CD4-positive, alpha-beta T cell (primary cell): ENCODE measurements around the gene CMTM4. TPM values are rescaled to one million over a fixed set of nuclear protein-coding genes. Genes with fewer than 3 reads are reported as not detected.

Source experiments
- ATAC-seq: fragments of 200-7000 bp; cut with Tn5 transposase; one replicate; pipeline ENCODE4 v1.10.0; 2022; ENCODE audit warnings: mild to moderate bottlenecking; ENCODE audit not compliant: poor library complexity
- CTCF ChIA-PET: fragments of 350-600 bp; sonication (Branson Sonifier 250); formaldehyde crosslinking; loops from one replicate; lab custom pipeline; 2021; ENCODE audit warnings: antibody characterized with exemption, inconsistent platforms; lab: Charles Lee
- POLR2A ChIA-PET: fragments of 350-600 bp; sonication (Branson Sonifier 250); formaldehyde crosslinking; loops from one replicate; lab custom pipeline; 2021; ENCODE audit warnings: antibody characterized with exemption, inconsistent platforms; lab: Charles Lee
- DNase-seq, 14 experiments: peaks; one replicate each; pipeline ENCODE4 v3.0.0-alpha.2; 2013 to 2020; ENCODE audit warnings: mixed read lengths in 2 of 14
- H3K27ac ChIP-seq, 2 donors: one replicate each; pipeline versions ENCODE4 v1.5.1 to v1.7.0; 2013; ENCODE audit warnings: low read length in 2 of 2, low read depth in 1 of 2, mild to moderate bottlenecking in 1 of 2
- H3K27me3 ChIP-seq, 2 experiments: 1 replicate in 1 of 2; 2 replicates in 1 of 2; pipeline versions ENCODE4 v1.6.1 to v1.7.0; 2013; ENCODE audit warnings: low read length in 2 of 2, control low read depth in 1 of 2, mild to moderate bottlenecking in 1 of 2, moderate library complexity in 1 of 2; ENCODE audit not compliant: insufficient read depth in 2 of 2, control insufficient read depth in 1 of 2
- H3K36me3 ChIP-seq: one replicate; pipeline ENCODE4 v1.6.1; 2013; ENCODE audit warnings: low read length, control low read depth; ENCODE audit not compliant: insufficient read depth
- H3K4me1 ChIP-seq: one replicate; pipeline ENCODE4 v1.6.1; 2013; ENCODE audit warnings: low read length, control low read depth; ENCODE audit not compliant: insufficient read depth
- H3K4me3 ChIP-seq: one replicate; pipeline ENCODE4 v1.5.1; 2013; ENCODE audit warnings: mild to moderate bottlenecking, low read length, moderate library complexity
- H3K9me3 ChIP-seq, 2 experiments: 1 replicate in 1 of 2; 2 replicates in 1 of 2; pipeline versions ENCODE4 v1.6.1 to v1.7.0; 2013; ENCODE audit warnings: low read length in 2 of 2, mild to moderate bottlenecking in 2 of 2, control low read depth in 1 of 2, moderate library complexity in 1 of 2; ENCODE audit not compliant: control insufficient read depth in 1 of 2, insufficient read depth in 1 of 2
- H3K27ac Mint-ChIP-seq: one replicate; pipeline ENCODE4 v1.8.0; 2020; ENCODE audit warnings: mixed read lengths
- H3K27me3 Mint-ChIP-seq: one replicate; pipeline ENCODE4 v1.8.0; 2021; ENCODE audit warnings: mixed read lengths
- H3K36me3 Mint-ChIP-seq: one replicate; pipeline ENCODE4 v1.8.0; 2021; ENCODE audit warnings: low read depth, mixed read lengths
- H3K4me1 Mint-ChIP-seq: one replicate; pipeline ENCODE4 v1.8.0; 2021; ENCODE audit warnings: low read depth, mixed read lengths
- H3K4me3 Mint-ChIP-seq: one replicate; pipeline ENCODE4 v1.8.0; 2020; ENCODE audit warnings: mild to moderate bottlenecking, mixed read lengths
- H3K9me3 Mint-ChIP-seq: one replicate; pipeline ENCODE4 v1.8.0; 2020; ENCODE audit warnings: mixed read lengths
- intact Hi-C, 2 experiments: fragments of 100-400 bp; cut with DNase I in 1 of 2; cut with micrococcal nuclease in 1 of 2; formaldehyde crosslinking; loops; one replicate each; pipeline versions ENCODE4 v1.15.1 to v1.9.0; 2023 to 2025; cut with DNase I, micrococcal nuclease
- total RNA-seq, 174 experiments: library from RNA in 2 of 174; stranded (reverse) in 2 of 174; gene quantifications; one replicate each; pipeline ENCODE4 v1.2.3 and lab custom pipeline; 2021 to 2026
- TF ChIP-seq, protein P1 (sequence below): fragments of 200-600 bp; IDR thresholded peaks from one replicate; pipeline ENCODE4 v1.8.0; 2022; ENCODE audit warnings: antibody characterized with exemption, mild to moderate bottlenecking

CMTM4 gene
- total RNA-seq, 2 experiments from 2014 or later = 1.1 to 1.6 TPM

DNA sequence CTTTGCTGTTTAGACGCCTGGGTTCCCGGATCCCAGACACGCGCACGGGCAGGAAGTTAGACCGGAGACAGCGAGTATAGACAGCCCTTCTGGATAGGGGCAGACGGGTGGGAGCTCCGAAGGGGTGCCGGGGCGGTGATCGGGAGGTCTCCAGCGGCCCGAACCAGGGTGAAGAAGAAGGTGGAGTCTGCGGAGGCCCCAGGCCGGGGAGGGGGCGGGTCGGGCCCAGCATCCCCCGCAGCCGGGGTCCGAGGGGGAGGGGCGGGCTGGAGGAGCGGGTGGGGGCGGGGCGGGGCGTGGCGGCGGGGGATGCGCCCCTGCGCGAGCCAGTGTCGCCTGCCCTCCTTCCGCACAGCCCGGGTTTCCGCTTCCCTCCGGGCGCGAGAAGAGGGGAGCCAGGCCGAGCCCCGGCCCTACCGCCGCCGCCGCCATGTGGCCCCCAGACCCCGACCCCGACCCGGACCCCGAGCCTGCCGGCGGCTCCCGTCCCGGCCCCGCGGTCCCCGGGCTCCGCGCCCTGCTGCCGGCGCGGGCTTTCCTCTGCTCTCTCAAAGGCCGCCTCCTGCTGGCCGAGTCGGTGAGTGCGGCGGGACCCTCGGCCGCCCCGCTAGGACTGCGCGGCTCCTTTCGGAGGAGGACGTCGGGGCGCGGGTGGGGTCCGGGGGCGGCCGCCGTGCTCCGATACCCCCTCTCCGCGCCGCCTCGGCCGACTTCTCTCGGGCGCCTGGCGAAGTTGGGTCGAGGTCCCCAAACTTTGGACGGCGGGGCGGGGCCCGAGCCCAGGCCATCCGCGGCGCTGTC, 92.0 kb downstream of the CMTM4 start, which contains the start of gene CMTM3:
Gene CMTM3, plus strand, starts transcription at position 329 of the 801 bp plus-strand sequence. Its CDS starts 102 bp downstream, at position 431.
- H3K27me3 Mint-ChIP-seq = no peaks in the 10 kb centered on the region
- Histone ChIP-seq H3K4me1 (peaks cover 52% of the 10 kb centered on the region), H3K27ac (peak within 1 kb of the TSS; percentile 62 to 74), H3K9me3 (peaks cover 4 to 10% of the 10 kb centered on the region in 2 experiments), H3K27me3 (no peaks in the 10 kb centered on the region), H3K36me3 (peaks cover 10% of the 10 kb centered on the region), H3K4me3 (peak within 1 kb of the TSS; percentile 86)
- CTCF ChIA-PET = interaction anchor here (0.5 to 2.6 kb wide), 10 partner anchors 15 to 200 kb away, joined by 3 to 17 read pairs (median 4); no protein-coding TSS in a partner anchor
- TF ChIP-seq, protein P1, sequence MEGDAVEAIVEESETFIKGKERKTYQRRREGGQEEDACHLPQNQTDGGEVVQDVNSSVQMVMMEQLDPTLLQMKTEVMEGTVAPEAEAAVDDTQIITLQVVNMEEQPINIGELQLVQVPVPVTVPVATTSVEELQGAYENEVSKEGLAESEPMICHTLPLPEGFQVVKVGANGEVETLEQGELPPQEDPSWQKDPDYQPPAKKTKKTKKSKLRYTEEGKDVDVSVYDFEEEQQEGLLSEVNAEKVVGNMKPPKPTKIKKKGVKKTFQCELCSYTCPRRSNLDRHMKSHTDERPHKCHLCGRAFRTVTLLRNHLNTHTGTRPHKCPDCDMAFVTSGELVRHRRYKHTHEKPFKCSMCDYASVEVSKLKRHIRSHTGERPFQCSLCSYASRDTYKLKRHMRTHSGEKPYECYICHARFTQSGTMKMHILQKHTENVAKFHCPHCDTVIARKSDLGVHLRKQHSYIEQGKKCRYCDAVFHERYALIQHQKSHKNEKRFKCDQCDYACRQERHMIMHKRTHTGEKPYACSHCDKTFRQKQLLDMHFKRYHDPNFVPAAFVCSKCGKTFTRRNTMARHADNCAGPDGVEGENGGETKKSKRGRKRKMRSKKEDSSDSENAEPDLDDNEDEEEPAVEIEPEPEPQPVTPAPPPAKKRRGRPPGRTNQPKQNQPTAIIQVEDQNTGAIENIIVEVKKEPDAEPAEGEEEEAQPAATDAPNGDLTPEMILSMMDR = peak; percentile 58
- intact Hi-C loops = loop anchor here (1.0 to 5.0 kb wide), 8 partner anchors 14 to 197 kb away; partner anchors contain the start of gene DYNC1LI2 (in 1 of the 2)
- peak; percentile 50 to 85 (median 66) for DNase-seq
- H3K27ac Mint-ChIP-seq = peak within 1 kb of the TSS; percentile 89
- ATAC-seq = peak; percentile 41
- H3K9me3 Mint-ChIP-seq = no peaks in the 10 kb centered on the region
- peaks cover 20% of the 10 kb centered on the region for H3K36me3 Mint-ChIP-seq
- POLR2A ChIA-PET = interaction anchor here (0.6 to 2.7 kb wide), 16 partner anchors 15 to 226 kb away, joined by 3 to 40 read pairs (median 6); partner anchors contain the start of genes CKLF, CMTM2, CMTM4 and NAE1
- H3K4me1 Mint-ChIP-seq = peaks cover 58% of the 10 kb centered on the region
- peak within 1 kb of the TSS; percentile 95 for H3K4me3 Mint-ChIP-seq

DNA sequence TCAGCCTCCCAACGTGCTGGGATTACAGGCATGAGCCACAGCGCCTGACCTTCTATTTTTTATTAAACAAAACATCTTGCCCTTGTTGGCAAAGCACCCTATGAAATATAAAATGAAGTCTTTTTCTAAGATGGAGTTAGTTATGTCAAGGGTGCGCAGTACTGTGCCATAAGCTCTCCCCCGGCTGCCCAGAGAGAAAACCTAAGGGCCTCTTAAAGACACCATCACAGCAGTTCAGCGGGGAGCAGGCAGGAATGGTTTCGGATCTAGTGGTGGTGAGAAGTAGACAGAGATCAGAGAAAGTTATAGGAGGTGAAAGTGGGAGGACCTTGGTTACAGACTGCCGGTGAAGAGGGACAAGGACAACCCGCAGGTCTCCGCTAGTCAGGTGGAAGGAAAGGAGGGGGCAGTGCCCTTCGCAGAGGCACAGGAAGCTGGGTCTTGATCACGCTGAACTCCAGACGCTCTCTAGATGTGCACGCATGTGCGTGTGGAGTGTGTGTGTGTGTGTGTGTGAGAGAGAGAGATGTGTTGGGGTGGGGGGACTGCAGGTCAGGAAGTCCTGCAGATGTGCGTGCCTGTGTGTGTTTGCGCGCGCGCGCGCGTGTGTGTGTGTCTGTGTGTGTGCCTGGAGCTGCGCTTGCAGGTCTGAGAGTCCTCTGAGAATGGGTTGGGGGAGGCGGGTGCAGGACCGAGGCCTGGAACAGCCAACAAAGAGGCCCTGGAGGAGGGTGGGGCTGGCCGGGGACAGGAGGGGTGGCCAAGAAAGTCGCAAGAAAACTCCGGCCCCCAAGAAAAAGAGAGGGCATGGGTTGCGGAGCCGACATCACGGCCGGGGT, 92.8 kb downstream of the CMTM4 start:
- no peaks in the 10 kb centered on the region for H3K27me3 ChIP-seq
- peaks cover 2% of the 10 kb centered on the region for H3K36me3 ChIP-seq
- TF ChIP-seq, protein P1 = no peak
- H3K9me3 ChIP-seq = peaks cover 4 to 10% of the 10 kb centered on the region in 2 experiments
- H3K27ac Mint-ChIP-seq = peak overlapping the region; percentile 89
- no peaks in the 10 kb centered on the region for H3K9me3 Mint-ChIP-seq
- ATAC-seq = peak; percentile 77
- intact Hi-C loops = loop anchor here (1.0 to 2.0 kb wide), 6 partner anchors 13 to 195 kb away; partner anchors contain the start of gene CKLF (in 1 of the 2)
- peak overlapping the region; percentile 95 for H3K4me3 Mint-ChIP-seq
- CTCF ChIA-PET = interaction anchor here (0.6 to 2.6 kb wide), 8 partner anchors 14 to 197 kb away, joined by 3 to 17 read pairs (median 4); no protein-coding TSS in a partner anchor
- H3K27me3 Mint-ChIP-seq = no peaks in the 10 kb centered on the region
- H3K4me1 ChIP-seq = peaks cover 47% of the 10 kb centered on the region
- H3K4me3 ChIP-seq = peak overlapping the region; percentile 86
- POLR2A ChIA-PET = interaction anchor here (0.6 to 2.7 kb wide), 18 partner anchors 14 to 227 kb away, joined by 3 to 40 read pairs (median 6); partner anchors contain the start of genes CKLF, CMTM2, CMTM4 and NAE1
- peak overlapping the region; percentile 62 to 74 for H3K27ac ChIP-seq
- H3K36me3 Mint-ChIP-seq = peaks cover 18% of the 10 kb centered on the region
- H3K4me1 Mint-ChIP-seq = peaks cover 62% of the 10 kb centered on the region
- peak; percentile 59 to 95 (median 76) for DNase-seq

DNA sequence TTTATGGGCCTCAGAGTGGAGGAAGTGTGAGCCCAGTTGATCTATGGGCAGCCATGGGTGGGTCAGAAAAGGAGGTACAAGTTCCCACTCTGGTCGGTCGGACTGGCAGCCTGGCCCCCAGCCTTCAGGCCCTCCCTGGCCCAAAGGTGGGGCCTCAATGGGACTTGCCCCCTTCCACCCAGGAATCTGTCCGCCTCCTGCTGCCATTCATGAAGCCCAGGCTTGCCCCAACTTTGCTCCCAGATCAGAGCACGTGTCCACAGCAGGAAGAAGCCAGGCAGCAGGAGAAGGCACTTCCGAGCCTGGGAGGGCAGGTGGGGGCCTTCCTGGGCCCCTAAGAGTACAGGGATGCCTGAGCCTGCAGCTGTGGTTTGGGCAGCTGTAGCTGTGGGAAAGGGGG, 95.1 kb downstream of the CMTM4 start:
- ATAC-seq = no peak
- Histone ChIP-seq H3K27ac (no peak overlapping the region), H3K36me3 (no peaks in the 10 kb centered on the region), H3K9me3 (peaks cover 4 to 10% of the 10 kb centered on the region in 2 experiments), H3K4me3 (no peak overlapping the region), H3K4me1 (peaks cover 39% of the 10 kb centered on the region), H3K27me3 (no peaks in the 10 kb centered on the region)
- TF ChIP-seq, protein P1 = no peak
- Mint-ChIP-seq H3K4me1 (peaks cover 56% of the 10 kb centered on the region), H3K27ac (no peak overlapping the region), H3K27me3 (no peaks in the 10 kb centered on the region), H3K36me3 (peaks cover 10% of the 10 kb centered on the region), H3K9me3 (no peaks in the 10 kb centered on the region), H3K4me3 (no peak overlapping the region)
- DNase-seq = no peak
- intact Hi-C loops = no loop called here
- POLR2A ChIA-PET = no interaction called here
- CTCF ChIA-PET = interaction anchor here (1.0 kb wide), 1 partner anchor 12 kb away, joined by 5 read pairs; no protein-coding TSS in a partner anchor
